ENCODE measurements around the gene CCDC28B.

The CCDC28B gene

DNA sequence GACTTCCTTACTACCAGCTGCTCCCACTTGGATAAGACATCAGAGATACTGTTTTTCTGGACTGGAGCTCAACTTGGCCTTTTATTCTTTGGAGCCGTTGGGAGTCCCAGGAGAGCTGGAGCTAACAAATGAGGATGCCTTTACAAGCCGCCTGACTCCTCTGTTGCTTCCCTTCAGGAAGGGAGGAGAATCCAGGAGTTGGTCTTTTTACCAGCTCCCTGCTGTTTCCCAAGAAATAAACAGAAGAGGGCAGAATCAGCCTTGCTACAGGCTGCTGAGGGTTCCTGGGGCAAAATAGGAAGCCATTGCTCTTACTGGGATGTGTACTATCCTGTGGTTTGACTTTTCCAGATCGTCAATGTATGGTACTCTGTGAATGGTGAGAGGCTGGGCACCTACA is 23.3 kb downstream of the CCDC28B start:
- no peak for DNase-seq

DNA sequence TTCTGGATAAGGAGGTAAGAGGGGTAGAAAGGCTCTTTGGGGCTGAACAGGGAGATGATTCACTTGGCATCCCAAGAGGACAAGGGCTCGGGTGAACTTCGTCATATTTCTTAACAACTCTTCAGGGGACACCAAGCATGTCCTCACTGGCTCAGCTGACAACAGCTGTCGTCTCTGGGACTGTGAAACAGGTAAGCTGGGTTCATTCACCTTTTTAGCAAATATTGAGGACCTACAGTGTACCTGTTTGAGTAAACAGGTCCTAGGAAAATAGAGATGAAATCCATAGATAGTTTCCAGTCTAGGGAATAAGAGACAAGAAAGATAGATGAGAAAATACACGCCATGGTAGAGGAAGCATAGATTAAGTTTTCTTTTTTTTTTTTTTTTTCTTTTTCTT is 23.9 kb downstream of the CCDC28B start:
- no peak for DNase-seq

DNA sequence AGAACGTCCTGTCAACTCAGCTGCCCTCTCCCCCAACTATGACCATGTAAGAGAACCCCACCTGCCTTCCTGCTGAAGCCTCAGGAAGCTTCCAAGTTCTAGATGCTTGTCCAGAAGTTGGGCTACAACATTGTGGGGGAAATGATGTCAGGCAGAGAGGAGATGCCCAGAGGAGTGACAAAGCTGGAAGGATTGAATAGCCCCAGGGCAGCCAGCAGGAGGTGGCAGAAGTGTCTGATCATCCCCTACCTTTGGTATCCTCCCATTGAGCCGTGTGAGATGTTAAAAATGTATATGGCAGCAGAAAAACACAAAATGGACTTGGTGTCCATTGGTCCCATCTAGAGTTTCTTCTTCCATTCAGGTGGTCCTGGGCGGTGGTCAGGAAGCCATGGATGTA is 28.4 kb downstream of the CCDC28B start:
- no peak for DNase-seq

DNA sequence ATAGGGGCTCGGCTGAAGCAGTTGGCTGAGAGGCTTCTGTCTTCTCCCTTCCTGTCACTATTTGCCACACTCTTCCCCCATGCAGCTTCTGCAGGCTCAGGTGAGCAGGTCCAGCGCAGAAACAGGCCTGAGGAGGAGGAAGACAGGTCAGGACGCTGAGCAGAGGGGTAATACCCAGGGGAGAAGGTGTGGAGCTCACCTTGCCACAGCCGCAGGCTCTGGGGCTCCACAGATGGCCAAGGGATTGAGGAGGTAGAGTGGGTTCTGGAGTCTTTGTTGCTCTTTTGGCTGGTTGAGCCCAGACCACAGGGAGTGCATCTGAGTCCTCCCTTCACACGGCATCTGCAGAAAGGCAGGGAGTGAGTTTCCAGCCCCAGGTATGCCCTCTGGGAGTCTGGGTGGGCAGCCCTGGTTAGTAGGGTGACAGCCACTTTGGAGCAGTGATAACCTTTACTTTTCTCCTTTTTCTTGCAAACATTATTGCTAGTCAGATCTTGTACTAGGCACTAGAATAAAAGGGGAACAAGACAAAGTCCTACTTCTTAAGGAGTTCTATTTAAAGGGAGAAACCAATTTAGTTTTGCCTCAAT is 31.5 kb downstream of the CCDC28B start:
- DNase-seq = no peak

DNA sequence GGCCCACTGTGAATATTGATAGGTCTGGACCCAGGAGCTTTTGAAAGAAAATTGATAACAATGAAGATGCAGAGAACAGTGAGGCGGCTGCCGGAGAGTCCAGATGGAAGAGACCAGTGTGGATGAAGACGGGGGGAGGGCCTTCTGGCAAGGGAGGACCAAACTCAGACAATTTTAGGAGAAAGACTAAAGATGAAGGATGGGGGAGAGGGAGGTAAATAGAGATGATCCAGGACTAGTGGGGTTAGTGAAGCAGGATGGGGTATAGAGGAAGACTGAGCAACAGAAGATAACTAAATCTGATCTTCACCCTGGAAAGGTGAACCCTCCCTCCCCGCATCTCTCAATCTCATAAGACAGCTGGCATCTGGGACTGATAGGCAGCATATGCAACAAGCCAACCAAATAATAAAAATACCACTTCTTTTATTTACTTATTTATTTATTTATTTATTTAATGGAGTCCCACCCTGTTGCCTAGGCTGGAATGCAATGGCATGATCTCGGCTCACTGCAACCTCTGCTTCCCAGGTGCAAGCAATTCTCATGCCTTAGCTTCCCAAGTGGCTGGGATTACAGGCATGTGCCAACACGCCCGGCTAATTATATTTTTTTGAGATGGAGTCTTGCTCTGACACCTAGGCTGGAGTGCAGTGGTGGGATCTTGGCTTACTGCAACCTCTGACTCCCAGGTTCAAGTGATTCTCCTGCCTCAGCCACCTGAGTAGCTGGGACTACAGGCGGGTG is 32.3 kb downstream of the CCDC28B start:
- DNase-seq = no peak

DNA sequence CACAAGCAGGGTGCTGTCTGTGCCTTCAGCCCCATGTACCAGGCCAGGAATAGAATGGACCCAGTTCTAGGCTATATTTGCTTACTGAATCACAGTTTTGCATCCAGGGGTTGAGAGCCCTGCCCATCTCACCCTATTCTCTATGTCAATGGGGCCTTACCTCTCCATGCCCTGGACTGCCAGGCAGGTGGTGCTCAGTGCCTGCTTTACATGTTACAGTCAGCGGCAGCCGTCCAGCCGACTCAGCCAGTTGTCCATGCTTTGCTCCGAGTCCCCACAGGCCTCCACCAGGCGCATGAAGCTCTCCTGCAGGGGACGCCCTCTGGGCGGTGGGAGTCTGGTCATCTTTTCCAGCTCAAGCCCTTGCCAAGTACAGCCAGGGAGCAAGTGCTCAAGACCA is 34.4 kb downstream of the CCDC28B start:
- DNase-seq = peak; percentile 28

DNA sequence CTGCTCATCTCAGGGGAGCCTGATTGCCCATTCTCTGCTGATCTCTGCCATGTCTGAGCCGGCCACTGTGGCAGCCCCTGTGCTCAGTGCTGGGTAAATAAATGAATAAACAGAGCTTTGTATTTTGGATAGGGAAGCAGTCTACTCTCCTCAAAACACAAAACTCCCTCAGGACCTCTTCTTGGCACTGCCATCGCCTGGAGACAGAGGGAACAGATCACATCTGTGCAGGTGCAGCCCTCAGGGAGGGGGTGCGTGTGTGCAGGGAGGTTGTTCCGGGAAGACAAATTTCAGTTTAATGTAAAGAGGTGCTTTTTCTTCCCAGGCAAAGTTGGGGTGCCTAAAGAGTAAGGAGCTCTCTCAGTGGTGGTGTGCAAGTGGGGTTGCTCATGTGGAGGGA is 38.9 kb downstream of the CCDC28B start:
- peak; percentile 25 for DNase-seq

DNA sequence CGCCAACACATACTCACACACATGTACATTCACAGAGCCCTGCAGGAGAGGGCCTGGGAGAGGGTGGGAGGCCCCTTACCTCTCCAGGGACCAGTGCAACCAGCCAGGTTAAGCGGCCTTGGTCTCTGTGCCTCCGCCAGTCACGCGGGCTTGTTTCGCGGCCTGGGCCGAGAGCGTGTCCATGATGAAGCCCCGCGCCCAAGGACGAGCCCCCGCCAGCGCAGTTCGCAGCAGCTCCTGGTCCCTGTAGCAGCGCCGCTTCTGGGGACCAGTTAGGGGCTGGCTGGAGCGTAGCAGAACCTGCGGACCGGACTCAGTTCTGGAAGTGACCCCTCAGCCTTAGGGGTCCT is 39.4 kb downstream of the CCDC28B start:
- DNase-seq = no peak

DNA sequence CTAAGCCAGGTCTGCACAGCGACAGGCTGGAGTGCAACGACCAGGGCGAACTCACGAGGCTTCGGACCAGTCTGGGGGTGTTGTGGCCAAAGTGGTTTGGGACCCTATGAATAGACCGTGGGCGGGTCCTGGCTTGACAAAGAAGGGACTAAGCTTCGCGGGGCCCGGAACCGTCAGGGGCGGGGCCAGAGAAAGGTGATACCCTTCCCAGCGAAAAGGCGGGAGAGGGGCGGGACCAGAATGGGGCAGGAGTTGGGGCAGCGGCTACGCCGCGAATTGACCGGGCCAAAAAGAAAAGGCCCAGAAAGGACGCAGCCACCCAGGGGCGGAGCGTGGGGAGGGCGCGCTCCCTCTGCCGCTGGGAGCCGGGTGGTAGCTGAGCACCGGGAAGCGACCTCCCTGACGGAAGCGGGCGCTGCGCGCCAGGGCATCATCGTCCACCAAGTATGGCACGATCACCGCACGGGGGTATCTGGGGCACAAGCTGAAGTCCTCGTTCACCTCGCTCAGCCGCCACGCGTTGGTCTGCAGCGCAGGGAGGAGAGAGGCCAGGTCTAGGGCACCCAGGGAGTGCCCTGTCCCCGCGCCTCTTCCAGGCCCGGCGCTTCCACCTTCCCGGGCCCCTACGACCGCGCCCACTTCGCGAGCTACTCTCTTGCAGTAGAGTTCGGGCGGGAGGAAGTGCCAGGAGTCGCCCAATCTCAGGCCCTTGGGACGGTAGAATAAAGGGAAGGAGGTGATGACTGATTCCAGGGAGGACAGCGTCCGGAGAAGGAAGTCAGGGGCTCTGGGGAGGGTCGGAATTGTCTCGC is 40.0 kb downstream of the CCDC28B start:
- peak; percentile 52 for DNase-seq

DNA sequence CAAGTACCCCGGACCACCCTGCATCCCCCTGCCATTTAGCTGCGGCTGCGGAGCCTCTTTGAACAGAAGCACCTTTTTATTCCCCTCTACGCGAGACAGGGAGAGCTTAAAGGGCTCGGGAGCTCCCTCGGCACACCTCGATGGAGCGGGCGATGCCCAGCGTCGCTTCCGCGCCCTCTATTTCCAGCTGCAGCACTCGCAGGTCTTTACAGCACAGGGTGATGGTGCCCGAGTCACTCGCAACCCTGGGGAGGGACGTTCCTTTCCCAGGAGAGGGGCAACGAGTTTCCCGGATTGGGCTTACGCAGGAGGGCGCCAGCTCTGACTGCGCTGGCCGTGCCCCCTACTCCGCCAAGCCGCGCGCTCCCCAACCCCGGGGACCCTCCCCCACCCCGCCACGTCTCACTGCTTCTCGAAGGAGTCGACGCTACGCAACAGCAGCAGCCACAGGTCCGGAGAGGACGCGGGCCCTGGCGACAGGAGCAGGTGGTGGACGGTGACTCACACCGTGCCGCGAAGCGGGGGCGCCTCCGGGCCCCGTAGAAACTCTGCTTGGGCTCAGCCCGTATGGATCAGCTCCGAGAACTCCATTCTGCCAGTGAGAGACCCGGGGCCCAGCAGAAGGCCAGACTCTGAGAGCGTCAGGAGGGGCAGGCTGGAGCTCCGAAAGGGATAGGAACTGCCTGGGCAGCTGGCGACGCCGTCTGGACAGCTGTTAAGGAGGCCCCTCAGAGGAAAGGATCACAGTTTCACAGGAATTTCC is 40.8 kb downstream of the CCDC28B start:
- peak; percentile 62 for DNase-seq

DNA sequence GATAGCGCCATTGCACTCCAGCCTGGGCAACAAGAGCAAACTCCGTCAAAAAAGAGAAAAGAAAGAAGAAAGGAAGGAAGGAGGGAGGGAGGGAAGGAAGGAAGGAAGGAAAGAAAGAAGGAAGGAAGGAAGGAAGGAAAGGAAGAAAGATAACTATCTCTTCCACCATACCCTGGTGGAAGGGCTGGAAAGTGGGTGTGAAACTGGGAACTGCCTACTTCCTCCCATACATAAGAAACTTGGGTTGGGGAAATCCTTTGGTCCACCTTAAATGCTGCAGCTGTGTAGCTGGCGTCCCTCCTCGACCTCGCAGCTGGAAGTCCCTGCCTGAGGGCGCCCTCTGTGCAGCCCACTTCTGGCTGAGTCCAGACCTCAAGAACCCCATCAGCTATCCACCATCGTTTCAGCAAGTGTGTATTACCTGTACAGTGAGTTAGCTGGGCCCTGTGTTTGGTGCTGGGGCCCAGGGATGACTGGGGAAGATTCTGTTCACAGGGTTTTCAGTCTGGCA is 42.0 kb downstream of the CCDC28B start:
- DNase-seq = no peak

DNA sequence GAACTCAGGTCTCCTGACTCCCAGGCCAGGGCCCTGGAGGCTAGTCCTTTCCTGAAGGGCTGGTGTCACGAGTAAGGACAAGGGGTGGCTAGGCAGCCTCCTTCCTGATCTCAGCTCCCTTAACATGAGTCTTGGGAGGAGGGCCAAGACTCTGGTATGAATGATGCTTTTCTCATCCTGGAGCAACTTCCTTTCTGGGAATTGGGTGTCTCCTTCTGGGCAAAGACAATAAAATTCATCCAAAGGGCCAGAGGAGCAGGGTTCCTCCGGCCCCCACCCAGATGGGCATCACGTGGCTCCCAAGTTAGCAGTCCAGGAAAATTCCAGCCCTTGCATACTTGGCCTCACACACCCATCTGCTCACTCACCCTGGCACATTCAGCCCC is 46.5 kb downstream of the CCDC28B start, which contains the start of gene FAM167B:
TSS of gene FAM167B (plus strand) at position 335 of the 386 bp plus-strand sequence. CDS start 200 bp downstream, outside the sequence.
- no peak for DNase-seq

DNA sequence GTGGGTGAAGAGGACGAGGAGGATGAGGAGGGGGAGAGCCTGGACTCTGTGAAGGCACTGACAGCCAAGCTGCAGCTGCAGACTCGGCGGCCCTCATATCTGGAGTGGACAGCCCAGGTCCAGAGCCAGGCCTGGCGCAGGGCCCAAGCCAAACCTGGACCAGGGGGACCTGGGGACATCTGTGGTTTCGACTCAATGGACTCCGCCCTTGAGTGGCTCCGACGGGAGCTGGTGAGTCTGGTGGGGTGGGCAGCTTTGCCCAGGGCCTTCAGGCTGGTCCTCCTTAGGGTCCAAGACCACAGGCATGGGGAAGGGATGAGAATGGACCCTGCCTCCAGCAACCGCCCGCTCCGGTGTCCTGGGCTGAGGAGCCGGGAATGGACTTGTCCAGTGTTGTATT is 47.1 kb downstream of the CCDC28B start:
- DNase-seq = no peak

DNA sequence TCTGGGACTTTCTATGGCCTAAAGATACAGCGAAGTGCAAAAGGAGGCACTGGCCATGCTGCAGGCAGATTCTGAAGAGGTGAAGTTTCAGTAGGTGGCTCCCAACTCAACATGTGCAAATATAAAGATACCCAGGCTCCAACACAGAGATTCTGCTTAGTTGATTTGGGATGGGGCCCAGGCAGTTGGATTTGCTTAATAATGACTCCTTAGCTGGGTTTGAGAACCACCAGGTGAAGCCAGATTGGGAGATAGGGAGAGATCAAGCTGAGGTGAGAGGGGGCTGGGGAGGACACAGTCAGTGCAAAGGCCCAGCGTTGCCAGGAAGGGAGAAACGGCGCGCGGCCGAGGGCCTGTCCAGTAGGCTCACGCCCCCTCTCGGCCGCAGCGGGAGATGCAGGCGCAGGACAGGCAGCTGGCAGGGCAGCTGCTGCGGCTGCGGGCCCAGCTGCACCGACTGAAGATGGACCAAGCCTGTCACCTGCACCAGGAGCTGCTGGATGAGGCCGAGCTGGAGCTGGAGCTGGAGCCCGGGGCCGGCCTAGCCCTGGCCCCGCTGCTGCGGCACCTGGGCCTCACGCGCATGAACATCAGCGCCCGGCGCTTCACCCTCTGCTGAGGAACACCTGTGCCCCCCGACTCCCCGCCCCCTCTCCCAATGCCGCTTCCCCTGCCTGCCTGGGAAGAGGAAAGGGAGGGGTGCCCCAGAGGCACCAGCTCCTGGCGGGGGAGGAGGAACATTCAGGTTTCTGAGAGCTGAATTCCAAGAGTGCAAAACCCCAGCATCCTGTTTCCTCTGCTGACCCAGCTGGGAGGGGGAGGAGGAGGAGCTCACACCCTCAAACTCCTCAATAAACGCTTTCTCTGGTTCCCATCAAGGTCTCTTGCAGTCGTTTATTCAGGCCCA is 47.8 kb downstream of the CCDC28B start:
- peak; percentile 73 for DNase-seq

DNA sequence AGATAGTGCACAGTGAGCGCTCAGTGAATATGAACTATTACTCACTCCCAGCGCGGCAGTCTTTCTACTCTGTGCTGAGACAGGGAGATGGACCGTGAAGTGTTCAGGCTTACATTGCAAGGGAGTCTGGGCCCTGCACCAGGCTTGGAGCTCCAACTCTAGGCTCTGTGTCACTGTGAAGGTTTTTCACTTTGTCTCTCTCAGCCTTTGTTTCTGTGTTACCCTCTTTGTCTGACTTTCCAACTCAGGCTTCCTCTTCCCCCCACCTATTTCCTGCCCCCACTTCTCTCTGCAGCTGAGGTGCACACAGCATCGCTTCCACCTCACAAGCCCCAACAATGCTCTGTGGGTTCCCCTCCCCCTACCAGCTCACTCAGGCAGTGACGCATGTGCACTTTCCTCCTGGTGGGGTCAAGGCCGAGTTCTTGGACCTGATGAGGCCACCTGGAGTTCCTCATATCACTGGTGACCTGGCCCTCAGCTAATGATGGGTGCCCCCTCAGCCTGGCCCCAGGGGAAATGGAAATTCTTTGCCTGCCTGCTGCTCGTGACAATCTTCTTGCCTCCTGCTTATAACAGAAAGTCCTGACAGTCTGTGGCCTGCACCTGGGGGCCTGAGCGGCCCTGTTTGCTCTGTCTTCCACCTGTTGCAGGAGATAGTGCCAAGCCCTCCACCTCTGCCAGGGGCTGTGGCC is 49.6 kb downstream of the CCDC28B start:
- DNase-seq = no peak

DNA sequence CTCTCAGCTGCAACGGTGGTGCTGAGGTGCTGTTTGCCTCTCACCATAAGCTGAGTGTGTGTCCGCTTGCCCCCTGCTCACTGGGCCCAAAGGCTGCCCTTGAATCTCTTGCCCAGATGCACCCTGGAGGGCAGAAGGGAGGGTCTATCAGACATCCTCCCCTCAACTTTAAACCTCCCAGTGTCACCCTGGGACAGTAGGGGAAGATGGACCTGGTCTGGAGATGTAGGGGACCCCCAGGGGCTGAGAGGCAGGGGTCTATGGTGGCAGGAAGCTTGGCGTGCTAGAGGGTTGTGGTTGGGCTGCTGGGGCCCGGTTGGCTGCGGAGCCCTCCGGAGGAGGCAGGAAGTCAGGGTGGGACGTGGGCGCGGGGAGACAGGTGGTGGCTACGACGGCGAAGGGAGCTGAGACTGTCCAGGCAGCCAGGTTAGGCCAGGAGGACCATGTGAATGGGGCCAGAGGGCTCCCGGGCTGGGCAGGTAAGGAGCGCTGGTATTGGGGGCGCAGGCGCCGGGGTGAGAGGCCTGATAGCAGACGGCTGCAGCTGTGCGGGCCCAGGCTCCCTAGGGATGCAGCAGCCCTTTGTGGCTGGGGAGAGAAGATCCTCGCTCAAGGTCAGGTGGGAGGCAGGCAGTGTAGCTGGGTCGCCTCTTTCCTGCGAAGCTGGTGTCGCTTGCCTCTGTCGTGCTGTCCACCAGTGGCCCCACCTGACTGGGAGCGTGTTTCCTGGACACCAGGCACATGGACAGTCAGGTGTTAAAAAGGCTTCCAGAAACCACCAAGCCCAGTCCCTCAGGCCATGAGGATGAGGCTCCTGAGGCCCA is 50.7 kb downstream of the CCDC28B start, which contains the start of gene LCK:
TSS of gene LCK (plus strand) at position 373 of the 824 bp plus-strand sequence. CDS start 23,065 bp downstream, outside the sequence.
- DNase-seq = no peak
